Suprapubic skin (tissue), 4 donors: Measurements from ENCODE around the gene SLC4A1.

Source experiments
- POLR2A ChIP-seq, 2 donors: fragments of 450-650 bp; IDR thresholded peaks; one replicate each; pipeline ENCODE4 v1.6.1; 2017; ENCODE audit warnings: antibody characterized with exemption in 2 of 2, mild to moderate bottlenecking in 2 of 2, moderate library complexity in 2 of 2
- POLR2AphosphoS5 ChIP-seq, 3 donors: sonication (generic); formaldehyde crosslinking; IDR thresholded peaks; one replicate each; pipeline ENCODE4 v1.6.1; 2017; ENCODE audit warnings: antibody characterized with exemption in 3 of 3
- TF ChIP-seq, protein P1 (sequence below), 2 donors: fragments of 200-600 bp in 1 of 2; fragments of 450-650 bp in 1 of 2; sonication (generic) in 1 of 2; IDR thresholded peaks; one replicate each; pipeline ENCODE4 v1.5.1; 2016 to 2019; ENCODE audit warnings: antibody characterized with exemption in 2 of 2, mild to moderate bottlenecking in 1 of 2, moderate library complexity in 1 of 2

DNA sequence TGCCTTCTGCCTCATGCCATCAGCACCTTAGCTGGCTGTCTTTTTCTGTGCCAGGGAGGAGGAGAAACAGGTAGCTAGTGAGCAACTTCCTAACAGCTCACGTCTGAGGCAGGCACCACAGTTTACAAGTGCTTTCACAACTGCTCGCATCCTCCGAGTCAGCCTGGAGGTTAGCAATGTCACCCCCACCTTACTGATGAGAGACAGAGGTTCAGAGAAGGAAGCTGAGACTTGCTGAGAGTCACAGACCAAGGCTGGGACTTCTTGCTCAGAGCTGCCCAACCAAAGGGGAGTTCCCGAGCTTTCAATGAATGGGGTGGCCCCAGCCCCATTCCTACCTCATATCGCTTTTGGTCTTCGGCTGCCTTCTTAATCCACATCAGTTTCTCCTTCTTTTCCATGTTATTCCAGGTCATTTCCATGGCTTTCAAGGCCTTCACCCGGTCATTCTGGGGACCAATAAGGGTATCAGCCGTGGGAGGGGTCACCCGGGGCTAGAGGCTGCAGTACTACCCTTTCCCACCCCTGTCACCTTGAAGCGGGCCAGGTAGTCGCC, 58.1 kb downstream of the SLC4A1 start:
- TF ChIP-seq POLR2A (IDR thresholded peaks at IDR 0.05), result no peak
- TF ChIP-seq, protein P1, sequence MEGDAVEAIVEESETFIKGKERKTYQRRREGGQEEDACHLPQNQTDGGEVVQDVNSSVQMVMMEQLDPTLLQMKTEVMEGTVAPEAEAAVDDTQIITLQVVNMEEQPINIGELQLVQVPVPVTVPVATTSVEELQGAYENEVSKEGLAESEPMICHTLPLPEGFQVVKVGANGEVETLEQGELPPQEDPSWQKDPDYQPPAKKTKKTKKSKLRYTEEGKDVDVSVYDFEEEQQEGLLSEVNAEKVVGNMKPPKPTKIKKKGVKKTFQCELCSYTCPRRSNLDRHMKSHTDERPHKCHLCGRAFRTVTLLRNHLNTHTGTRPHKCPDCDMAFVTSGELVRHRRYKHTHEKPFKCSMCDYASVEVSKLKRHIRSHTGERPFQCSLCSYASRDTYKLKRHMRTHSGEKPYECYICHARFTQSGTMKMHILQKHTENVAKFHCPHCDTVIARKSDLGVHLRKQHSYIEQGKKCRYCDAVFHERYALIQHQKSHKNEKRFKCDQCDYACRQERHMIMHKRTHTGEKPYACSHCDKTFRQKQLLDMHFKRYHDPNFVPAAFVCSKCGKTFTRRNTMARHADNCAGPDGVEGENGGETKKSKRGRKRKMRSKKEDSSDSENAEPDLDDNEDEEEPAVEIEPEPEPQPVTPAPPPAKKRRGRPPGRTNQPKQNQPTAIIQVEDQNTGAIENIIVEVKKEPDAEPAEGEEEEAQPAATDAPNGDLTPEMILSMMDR (IDR thresholded peaks at IDR 0.05), result no peak
- no peak for TF ChIP-seq POLR2AphosphoS5 (IDR thresholded peaks at IDR 0.05)
